Osteoblast (primary cell): Measurements from ENCODE around the gene XYLT1. TPM values are rescaled to one million over a fixed set of nuclear protein-coding genes. Genes with fewer than 3 reads are reported as not detected.

Experiments used
- DNase-seq: peaks from one replicate; pipeline ENCODE4 v3.0.0; 2011; ENCODE audit warnings: low spot score, mixed read lengths; ENCODE audit not compliant: insufficient read length; ENCODE audit errors: missing footprints
- H2AFZ ChIP-seq: 2 replicates; pipeline ENCODE4 v1.6.0; 2011; ENCODE audit warnings: mild to moderate bottlenecking, low read length
- H3K27ac ChIP-seq: 2 replicates; pipeline ENCODE4 v1.5.1; 2011; ENCODE audit warnings: mild to moderate bottlenecking, low read depth, low read length, moderate library complexity
- H3K27me3 ChIP-seq: 2 replicates; pipeline ENCODE4 v1.6.0; 2012; ENCODE audit warnings: mild to moderate bottlenecking, control low read depth, inconsistent platforms, low read length, moderate library complexity; ENCODE audit not compliant: insufficient read depth
- H3K36me3 ChIP-seq: 2 replicates; pipeline ENCODE4 v1.5.1; 2011; ENCODE audit warnings: mild to moderate bottlenecking, low read length, control low read depth, moderate library complexity; ENCODE audit not compliant: insufficient read depth
- H3K4me1 ChIP-seq: 2 replicates; pipeline ENCODE4 v1.5.1; 2011; ENCODE audit warnings: mild to moderate bottlenecking, low read length, control low read depth, moderate library complexity; ENCODE audit not compliant: insufficient read depth
- H3K4me2 ChIP-seq: 2 replicates; pipeline ENCODE4 v1.6.0; 2011; ENCODE audit warnings: mild to moderate bottlenecking, low read length; ENCODE audit not compliant: insufficient read depth
- H3K4me3 ChIP-seq: fragments of 200-600 bp; sonication (generic); 3 replicates; pipeline ENCODE4 v1.5.1; 2012; ENCODE audit warnings: mild to moderate bottlenecking, low read length, inconsistent platforms; ENCODE audit not compliant: insufficient read depth
- H3K79me2 ChIP-seq: 2 replicates; pipeline ENCODE4 v1.6.0; 2012; ENCODE audit warnings: mild to moderate bottlenecking, low read length, control low read depth, inconsistent platforms; ENCODE audit not compliant: insufficient read depth
- H3K9me3 ChIP-seq: 2 replicates; pipeline ENCODE4 v1.5.1; 2011; ENCODE audit warnings: low read depth, low read length, control low read depth
- H4K20me1 ChIP-seq: 2 replicates; pipeline ENCODE4 v1.6.0; 2012; ENCODE audit warnings: mild to moderate bottlenecking, low read length, control low read depth; ENCODE audit not compliant: insufficient read depth
- CTCF ChIP-seq: IDR thresholded peaks from 2 replicates; pipeline ENCODE4 v1.5.1; 2011; ENCODE audit warnings: mild to moderate bottlenecking, low read depth, low read length, moderate library complexity; ENCODE audit errors: extremely low read depth
- total RNA-seq: library from RNA; depleted of rRNA; stranded (reverse); fragments of >200 nt; gene quantifications from 2 replicates; pipeline ENCODE4 v1.2.3, GENCODE V29; 2012

Gene XYLT1
- total RNA-seq, 1 donor = 43.4 TPM

DNA sequence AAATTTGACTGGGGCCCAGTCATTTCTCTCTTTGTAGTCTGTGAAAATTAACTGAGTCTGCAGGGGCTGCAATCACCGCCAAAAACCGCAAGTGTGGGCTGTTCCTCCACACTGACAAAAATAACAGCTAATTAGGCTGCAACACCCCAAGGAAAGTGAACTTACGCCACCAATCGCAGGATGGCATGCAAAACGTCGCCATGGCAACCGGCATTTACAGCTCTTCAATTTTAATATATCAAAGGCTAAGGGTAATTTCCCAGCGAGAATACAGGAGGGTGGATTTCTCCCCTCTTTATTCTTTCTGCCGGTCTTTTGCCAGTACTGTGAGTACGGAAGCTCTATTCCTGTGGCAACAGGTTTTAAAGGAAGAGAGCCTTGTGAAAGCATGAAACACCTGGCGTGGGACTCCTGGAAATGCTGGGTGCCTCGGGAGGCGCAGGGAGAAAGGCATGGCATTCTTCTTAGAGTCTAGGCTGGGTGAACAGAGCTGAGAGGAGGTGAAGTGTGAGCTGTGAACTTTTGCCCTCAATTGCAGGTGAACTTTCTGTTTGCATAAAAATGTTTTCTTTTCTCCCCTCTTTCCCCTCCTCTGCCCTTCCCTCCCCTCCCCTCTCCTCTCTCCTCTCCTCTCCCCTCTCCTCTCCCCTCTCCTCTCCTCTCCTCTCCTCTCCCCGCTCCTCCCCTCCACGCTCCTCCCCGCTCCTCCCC lies 399.7 kb downstream of the XYLT1 start:
- no peak for TF ChIP-seq CTCF
- no peak overlapping the region for H3K4me3 ChIP-seq
- no peaks in the 10 kb centered on the region for H3K9me3 ChIP-seq
- peak overlapping the region; percentile 27 for H3K4me2 ChIP-seq
- H4K20me1 ChIP-seq = no peaks in the 10 kb centered on the region
- no peaks in the 10 kb centered on the region for H3K4me1 ChIP-seq
- H3K27me3 ChIP-seq = no peaks in the 10 kb centered on the region
- no peak overlapping the region for H3K27ac ChIP-seq
- H3K36me3 ChIP-seq = no peaks in the 10 kb centered on the region
- H3K79me2 ChIP-seq = no peaks in the 10 kb centered on the region
- H2AFZ ChIP-seq = no peak overlapping the region
- DNase-seq = no peak

DNA sequence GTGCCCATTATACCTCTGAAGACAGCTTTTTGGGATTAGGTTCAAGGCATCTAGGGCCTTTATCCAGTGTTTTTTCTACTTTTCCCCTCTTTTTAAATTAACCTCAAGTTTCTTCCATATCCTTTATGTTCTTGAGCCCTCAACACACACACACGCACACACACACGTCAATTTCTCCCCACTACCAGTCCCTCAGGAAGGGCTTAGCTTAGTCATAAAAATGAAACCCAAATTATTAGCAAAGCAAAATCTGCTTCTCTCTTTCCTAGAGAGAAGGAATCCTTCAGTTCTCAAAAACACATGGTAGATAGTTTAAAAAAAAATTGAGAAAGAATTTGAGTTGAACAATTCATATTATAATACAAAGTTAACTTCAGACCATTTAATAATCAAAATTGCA lies 401.1 kb downstream of the XYLT1 start:
- Histone ChIP-seq H3K27ac (no peak overlapping the region), H4K20me1 (no peaks in the 10 kb centered on the region), H2AFZ (no peak overlapping the region), H3K36me3 (no peaks in the 10 kb centered on the region), H3K79me2 (no peaks in the 10 kb centered on the region), H3K9me3 (no peaks in the 10 kb centered on the region), H3K27me3 (no peaks in the 10 kb centered on the region), H3K4me1 (no peaks in the 10 kb centered on the region), H3K4me3 (no peak overlapping the region), H3K4me2 (no peak overlapping the region)
- DNase-seq = no peak
- TF ChIP-seq CTCF = no peak

- Histone ChIP-seq H2AFZ (no peak overlapping the region), H3K4me2 (no peak overlapping the region), H4K20me1 (no peaks in the 10 kb centered on the region), H3K79me2 (no peaks in the 10 kb centered on the region), H3K27me3 (no peaks in the 10 kb centered on the region), H3K27ac (no peak overlapping the region), H3K36me3 (no peaks in the 10 kb centered on the region), H3K4me3 (no peak overlapping the region), H3K9me3 (no peaks in the 10 kb centered on the region), H3K4me1 (no peaks in the 10 kb centered on the region)
- DNase-seq = no peak
- TF ChIP-seq CTCF = no peak
These were observed 402.2 kb downstream of the XYLT1 start for GRCh38 chr16:17068524-17068923.

- Histone ChIP-seq H2AFZ (no peak overlapping the region), H3K36me3 (no peaks in the 10 kb centered on the region), H3K4me2 (no peak overlapping the region), H3K27ac (no peak overlapping the region), H3K9me3 (no peaks in the 10 kb centered on the region), H3K27me3 (no peaks in the 10 kb centered on the region), H4K20me1 (no peaks in the 10 kb centered on the region), H3K79me2 (no peaks in the 10 kb centered on the region), H3K4me1 (no peaks in the 10 kb centered on the region), H3K4me3 (no peak overlapping the region)
- no peak for TF ChIP-seq CTCF
- no peak for DNase-seq
These were observed 402.9 kb downstream of the XYLT1 start for GRCh38 chr16:17067882-17068281.
